GM19328 (cell line): ENCODE measurements around the gene TCF7L1.

Source experiments
- ATAC-seq: cut with Tn5 transposase; IDR thresholded peaks from one replicate; pipeline ENCODE4 v1.9.1; 2021; ENCODE audit warnings: mild to moderate bottlenecking, moderate library complexity; ENCODE audit not compliant: unreplicated experiment

The TCF7L1 gene

GRCh38 chr2:85247610-85248009 is 114.4 kb downstream of the TCF7L1 start:
- ATAC-seq = no peak

DNA sequence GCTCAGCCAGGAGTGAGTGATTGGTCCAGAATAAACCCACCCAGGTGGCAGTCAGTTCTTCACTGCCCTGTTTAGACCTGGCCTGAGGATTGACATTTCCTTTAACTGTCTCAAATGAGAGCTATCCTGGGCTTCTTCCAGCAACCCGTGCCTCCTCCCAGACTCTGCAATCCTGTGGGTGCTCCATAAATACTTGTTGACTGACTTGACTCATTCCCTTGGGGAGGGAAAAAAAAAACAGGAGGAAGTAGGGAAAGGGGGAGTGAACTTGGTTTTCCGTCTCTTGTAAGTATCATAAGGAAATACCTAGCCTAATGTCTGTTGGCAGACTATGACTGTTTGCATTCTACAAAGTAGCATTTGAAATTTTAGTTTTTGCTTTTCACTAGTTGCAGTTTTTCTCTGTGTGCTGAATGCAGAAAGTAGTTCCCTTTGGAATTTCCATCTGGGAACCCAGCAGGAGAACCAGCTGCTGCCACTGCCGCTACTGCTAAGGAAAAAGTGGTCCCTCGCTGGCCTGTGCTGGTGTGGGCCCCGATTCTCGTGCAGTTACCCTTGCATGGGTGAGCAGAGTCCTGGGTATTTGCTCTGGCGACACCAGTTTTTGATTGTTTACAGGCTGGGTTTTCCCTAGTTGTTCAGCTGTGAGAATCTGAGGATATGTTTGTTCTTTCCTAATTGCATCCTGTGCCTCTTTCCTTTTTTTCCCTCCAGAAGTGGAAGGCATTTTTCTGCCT is 115.7 kb downstream of the TCF7L1 start:
- ATAC-seq = no peak

GRCh38 chr2:85250045-85250444 is 116.9 kb downstream of the TCF7L1 start:
- ATAC-seq = no peak

DNA sequence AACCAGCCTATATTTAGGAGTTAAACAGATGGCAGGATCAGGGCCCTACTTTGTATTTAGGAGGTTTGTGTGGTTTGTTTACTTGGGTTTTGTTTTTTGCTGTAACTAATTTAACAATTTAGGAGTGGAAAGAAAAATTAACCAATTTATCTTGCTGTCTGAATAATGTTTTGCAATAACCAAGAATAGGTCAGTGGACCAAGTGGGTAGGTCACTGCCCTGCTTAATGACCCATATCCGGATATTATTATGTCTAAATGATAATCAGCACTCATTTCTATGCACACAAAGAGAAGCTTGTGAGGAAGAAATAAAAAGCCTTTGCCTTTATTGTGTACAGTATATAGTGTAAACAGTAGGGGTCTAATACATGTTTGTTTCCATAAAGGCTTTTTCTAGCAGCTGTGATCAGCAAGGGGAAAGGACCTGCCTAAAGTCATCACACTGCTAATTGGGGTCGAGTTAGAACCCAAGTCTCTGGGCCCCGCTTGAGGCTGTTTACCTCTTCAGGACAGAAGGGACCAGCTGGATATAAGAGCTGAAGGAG is 118.0 kb downstream of the TCF7L1 start:
- ATAC-seq = no peak

GRCh38 chr2:85253890-85254289 is 120.7 kb downstream of the TCF7L1 start:
- ATAC-seq = no peak

DNA sequence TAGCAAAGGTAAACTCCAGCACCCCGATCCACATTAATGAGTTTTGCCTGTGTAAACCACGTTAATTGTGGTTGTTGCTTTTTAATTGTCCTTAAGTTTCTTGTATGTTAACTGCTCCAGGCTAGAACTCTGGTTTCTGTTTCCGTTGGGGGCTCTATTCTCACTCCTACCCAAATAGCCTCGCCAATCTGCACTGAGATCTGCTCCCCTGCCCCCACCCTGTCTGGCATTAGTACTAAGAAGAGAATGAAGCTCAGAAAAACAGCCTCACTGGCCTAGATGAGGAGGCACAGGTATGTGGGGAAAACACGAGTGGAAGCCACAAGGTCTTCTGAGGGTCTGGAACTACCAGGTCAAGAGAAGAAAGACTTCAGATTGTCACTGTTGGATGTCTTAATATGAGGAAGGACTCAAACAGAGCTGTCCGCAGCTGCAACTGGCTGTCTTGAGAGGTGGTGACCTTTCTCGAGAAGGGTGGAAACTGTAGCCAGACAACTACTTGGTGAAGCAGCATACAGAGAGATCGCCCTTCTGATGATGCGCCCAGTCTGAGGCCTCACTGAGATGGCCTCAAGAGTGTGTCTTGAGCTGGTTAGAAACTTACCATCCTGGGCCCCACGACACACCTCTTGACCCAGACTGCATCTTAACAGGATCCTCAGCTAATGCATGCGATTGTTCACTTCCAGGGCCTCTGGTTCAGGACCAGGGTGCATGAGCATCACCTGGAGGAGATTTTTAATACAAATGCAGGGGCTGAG is 121.5 kb downstream of the TCF7L1 start:
- no peak for ATAC-seq

DNA sequence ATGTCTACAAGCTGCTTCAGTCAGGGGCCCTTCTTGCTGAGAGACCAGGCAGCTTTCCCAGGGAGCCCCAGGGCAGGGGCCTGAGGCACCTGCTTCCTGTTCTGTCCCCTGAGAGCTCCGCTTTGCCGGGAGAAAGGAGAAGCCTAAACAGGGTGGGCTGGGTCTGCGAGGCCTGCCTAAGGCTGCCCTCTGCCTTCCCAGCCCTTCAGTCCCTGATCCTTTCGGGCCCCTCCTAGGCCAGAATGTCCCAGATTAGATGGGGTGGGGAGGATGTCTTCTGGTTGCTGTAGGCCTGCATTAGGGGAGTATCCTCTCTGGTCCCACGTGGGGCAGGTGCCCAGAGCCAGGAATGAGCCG is 122.2 kb downstream of the TCF7L1 start:
- ATAC-seq = no peak

- ATAC-seq = no peak
These were observed 122.8 kb downstream of the TCF7L1 start for GRCh38 chr2:85255813-85256594.

DNA sequence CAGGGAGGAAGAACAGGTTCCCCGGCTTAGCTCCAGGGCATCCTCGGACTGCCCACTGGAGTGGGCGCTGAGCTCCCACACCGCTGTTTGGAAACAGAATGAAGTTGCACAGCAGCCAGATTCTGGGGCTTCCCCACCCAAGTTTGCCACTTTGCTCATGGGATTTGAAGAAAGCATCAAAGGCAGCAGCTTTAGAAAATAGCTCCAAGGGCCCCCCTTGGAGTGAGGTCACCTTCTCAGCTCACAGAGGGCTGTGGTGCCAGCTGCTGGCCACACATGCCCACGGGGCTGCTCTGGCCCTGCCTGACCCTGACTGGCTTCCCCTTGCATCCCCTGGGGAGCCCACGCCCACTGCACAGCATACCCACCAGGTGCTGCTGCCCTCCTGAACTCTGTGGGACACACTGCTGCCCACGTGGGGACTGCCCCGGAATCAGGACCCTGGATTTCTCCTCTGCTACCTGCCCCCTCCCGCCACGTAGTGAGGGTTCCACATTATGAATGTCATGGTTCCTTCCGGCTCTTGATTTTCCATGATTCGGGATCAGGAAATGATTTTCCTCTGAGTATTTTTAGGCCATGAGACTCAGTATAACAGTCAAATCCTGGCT is 124.3 kb downstream of the TCF7L1 start:
- ATAC-seq = no peak

- ATAC-seq = no peak
These were observed 124.9 kb downstream of the TCF7L1 start for GRCh38 chr2:85257970-85258605.

DNA sequence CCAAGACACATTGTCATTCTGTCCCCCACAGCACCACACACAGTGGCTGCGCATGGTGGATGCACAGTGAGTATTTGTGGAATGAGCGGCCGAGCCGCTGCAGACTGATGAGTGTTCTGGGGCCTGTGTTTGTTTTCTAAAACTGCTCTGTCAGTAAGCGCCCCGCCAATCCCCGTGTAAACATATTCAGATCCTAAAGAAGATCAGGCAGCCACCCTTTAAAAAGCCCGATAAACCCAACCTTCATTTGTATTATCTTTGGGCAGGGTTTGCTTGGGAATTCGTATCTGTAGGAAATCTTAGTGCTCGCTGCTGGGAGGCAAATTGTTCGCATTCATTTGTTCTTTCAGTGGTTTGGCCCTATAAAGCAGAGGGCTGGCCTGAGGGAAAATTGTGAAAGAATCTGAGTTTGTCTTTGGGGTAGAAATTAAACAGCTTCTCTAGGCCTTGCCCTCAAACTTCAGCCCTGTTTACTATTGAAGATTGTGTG is 126.0 kb downstream of the TCF7L1 start:
- ATAC-seq = no peak

- no peak for ATAC-seq
These were observed 126.7 kb downstream of the TCF7L1 start for GRCh38 chr2:85259879-85260278.

GRCh38 chr2:85263591-85263990 is 130.4 kb downstream of the TCF7L1 start:
- ATAC-seq = no peak

- no peak for ATAC-seq
These were observed 131.3 kb downstream of the TCF7L1 start for GRCh38 chr2:85264471-85264870.

- no peak for ATAC-seq
These were observed 132.1 kb downstream of the TCF7L1 start for GRCh38 chr2:85265304-85265703.

DNA sequence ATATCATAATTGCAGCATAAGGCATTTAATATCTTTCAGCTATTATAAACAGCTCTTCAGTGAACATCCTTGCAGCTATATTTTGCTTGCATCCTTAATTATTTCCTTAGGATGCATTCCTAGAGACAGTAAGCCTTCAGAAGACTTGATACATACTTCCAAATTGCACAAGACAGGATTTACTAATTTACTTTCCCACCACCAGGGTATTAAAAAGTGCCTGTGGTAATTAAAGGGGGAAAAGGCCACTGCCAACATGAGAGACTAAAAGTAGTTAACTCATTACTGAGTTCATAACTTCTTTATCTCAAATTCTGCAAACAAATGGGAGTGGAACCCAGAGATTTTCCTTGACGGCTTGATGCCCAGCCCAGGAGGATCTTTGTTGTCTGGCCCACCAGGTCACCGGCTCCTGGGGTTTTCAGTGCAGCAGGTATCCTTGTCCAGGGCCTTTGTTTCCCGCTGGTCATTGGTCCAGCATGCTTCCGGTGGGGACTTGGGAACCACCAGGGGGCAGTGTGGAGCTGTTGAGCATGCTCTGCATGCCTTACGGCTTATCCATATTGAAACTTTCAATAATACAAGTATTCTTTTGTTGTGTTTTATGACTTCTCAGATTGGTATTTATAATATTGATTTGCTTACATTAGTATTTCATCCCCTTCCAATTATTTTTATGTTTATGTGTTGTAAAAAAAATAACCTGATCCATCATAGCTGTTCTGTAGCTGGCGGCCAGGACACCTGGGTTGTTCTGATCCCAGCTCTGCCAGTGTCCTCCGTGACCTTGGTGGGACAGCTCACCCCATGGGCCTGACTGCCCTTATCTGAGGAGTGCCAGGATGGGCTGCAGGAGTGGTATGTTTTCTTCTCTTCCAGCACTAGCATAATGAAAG is 133.2 kb downstream of the TCF7L1 start:
- ATAC-seq = no peak

DNA sequence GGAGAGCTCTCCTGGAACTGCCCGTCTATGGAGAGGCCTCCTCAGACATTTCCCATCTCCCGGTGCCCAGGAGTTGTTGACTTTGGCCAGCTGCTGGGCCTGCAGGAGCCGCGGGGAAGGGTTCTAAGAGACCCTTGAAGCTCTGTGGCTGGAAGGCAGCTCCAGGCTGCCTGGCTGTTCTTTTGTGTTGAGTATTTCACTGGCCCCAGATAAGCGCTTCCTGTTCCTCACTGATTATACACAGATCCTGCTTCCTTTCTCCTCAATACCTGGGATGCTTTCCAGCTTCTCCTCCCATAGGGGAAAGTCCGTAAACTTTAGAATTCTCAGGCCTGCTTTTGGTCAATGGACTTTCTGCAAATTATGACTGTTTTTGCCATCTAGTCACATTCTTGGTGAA is 136.8 kb downstream of the TCF7L1 start:
- no peak for ATAC-seq

GRCh38 chr2:85272357-85272756 is 139.2 kb downstream of the TCF7L1 start:
- ATAC-seq = no peak
